ENCODE data around the gene STAG3.
"Not testable (repeated sequence)": the region's sequence is repeated elsewhere in the genome, so short reads cannot be mapped to it uniquely, and the experiment has no call there.

Gene STAG3

DNA sequence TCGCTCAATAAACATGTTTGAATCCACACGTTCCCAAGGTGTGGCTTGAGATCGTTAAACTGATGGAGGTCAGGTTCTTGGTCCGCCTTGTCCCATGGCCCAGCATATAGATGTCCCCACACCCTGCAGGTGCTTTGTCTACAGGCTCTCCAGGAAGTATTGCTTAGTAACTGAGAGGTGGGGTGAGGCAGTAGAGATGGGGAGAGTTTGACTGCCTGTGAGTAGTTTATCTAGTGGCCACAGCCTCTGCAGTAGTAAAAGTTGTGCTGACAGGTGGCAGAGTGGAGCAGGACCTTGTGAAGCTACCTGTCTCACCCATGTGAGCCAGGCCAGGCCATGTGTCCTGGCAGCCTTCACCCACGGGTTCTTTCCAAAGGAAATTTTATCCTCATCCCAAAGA lies 36.6 kb downstream of the STAG3 start:
- not testable (repeated sequence) for DNase-seq (ENCODE audit: low read depth)

DNA sequence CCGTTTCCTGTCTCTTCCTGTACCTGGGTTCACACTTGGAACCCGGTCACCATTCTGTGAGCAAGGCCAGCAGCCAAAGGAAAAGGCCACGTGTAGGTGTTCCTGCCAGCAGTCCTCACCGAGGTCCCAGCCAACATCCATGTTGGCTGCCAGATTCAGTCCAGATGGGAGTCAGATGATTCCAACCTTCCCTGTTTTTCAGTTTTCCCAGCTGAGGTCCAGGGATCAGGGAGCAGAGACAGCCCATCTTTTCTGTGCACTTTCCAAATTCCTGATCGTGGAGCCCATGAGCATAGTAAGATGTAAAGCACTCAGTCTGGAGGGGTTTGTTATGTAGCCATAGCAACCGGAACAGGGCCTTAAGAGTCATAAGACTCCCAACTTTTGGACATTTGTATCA lies 38.2 kb downstream of the STAG3 start:
- no peak for DNase-seq (ENCODE audit: low read depth)

- DNase-seq (ENCODE audit: low read depth) = peak; percentile 0
Observed at GRCh38 chr7:100217934-100218333, 40.2 kb downstream of the STAG3 start.

DNA sequence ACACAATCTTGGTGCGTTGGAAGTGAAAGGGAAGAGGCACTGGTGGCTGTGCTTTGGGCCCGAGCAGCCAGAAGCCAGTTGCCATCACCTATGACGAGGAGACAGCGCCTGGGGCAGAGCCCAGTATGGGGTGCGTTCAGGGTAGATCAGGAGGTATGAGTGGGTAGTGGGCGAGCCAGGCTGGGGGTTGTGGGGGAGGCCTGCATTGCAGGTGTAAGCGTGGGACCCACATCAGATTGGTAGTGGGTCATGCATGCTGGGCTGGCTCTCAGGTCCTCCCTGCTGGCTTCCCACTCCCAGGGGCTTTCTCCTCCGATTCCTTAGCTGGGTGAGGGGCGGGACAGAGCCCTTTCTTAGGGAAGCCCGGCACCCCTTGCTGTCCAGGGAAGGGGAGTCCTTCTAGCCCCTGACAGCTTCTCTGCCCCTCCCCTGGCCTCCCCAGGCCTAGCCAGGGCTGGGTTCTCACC lies 41.6 kb downstream of the STAG3 start:
- no peak for DNase-seq (ENCODE audit: low read depth)

GRCh38 chr7:100219801-100220585 lies 42.3 kb downstream of the STAG3 start, which contains the start of gene PVRIG:
Gene PVRIG, plus strand, starts transcription at chr7:100219949. Its CDS starts 22 bp downstream, at chr7:100219971.
- not testable (repeated sequence) for DNase-seq (ENCODE audit: low read depth)

- DNase-seq (ENCODE audit: low read depth) = no peak
Observed at GRCh38 chr7:100220586-100221230, 43.0 kb downstream of the STAG3 start.

DNA sequence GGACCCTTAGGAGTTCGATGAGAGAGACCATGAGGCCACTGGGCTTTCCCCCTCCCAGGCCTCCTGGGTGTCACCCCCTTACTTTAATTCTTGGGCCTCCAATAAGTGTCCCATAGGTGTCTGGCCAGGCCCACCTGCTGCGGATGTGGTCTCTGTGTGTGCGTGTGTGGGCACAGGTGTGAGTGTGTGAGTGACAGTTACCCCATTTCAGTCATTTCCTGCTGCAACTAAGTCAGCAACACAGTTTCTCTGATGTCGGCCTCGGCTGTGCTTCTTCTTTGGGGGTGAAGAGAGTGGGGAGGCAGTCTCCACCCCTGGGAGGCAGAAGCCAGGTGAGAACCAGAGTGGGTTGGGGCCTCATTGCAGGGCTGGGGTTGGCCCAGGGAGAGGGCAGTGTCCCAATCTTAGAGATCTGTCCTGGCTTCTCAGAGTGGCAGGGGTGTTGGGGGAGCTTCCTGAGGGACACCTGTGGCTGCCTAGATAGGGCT lies 43.6 kb downstream of the STAG3 start:
- DNase-seq (ENCODE audit: low read depth) = no peak

- no peak for DNase-seq (ENCODE audit: low read depth)
Observed at GRCh38 chr7:100221767-100222444, 44.2 kb downstream of the STAG3 start.

- no peak for DNase-seq (ENCODE audit: low read depth)
Observed at GRCh38 chr7:100222445-100223132, 44.9 kb downstream of the STAG3 start.

DNA sequence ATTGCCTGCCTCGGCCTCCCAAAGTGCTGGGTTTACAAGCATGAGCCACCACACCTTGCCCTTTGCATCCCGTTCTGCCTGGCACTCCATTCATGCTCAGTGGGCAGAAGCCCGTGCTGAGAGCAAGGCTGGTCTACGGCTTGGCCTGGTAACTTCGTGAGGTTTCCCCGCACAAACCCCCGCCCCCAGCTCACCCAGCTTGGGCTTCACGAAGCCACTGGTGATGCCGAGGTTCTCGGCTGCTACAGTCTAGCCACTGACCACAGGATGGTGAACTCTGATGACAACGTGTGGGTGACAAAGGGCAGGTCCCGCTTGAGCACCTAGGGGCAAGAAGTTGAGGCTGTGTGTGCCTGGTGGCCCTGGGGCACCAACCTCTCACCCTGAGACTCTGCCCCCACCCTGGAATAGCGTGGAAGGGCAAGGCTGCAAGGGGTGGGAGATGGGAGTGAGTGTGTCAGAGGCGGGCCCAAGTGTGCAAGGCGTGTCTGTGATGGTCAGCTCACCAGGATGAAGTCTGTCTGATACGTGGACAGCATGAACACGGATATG lies 45.7 kb downstream of the STAG3 start:
- DNase-seq (ENCODE audit: low read depth) = not testable (repeated sequence)

DNA sequence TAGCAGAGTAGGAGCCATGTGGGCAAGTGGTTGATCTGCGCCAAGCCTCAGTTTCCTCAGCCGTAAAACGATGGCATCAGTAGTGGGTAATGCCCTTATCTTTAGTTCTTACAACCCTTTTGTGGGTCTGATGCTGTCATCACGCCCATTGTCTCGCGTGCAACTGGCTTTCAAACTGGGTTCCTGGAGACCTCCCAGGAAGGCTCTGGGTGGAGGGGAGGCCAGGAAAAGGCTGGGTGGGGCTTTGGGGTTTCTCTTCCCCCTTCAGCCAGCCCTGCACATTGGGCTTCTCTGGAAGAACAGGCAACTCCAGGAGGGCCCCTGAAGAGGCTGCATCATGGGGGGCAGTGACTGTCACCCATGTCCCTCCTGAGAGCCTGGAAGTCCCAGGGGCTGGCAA lies 47.2 kb downstream of the STAG3 start:
- DNase-seq (ENCODE audit: low read depth) = not testable (repeated sequence)

DNA sequence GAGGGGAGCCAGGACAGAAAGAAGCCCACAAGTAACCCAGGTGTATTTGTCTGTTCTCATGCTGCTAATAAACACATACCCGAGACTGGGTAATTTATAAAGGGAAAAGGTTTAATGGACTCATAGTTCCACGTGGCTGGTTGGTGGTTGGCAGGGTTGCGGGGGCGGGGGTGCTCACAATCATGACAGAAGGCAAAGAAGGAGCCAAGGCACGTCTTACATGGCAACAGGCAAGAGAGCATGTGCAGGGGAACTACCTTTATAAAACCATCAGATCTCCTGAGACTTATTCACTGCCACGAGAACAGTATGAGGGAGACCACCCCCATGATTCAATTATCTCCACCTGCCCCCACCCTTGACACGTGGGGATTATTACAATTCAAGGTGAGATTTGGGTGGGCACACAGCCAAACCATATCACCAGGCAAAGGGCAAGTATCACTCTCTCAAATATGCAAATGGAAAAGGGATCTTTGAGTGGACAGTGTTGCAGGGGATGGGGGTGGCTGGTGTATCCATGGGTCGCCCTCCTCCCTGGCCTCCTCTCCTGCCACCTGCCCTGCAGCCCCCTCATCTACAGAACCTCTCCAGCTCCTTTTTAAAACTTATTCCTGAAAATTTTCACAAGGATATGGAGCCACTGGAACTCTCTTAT lies 57.1 kb downstream of the STAG3 start:
- DNase-seq (ENCODE audit: low read depth) = not testable (repeated sequence)

GRCh38 chr7:100239975-100240374 lies 62.3 kb downstream of the STAG3 start:
- DNase-seq (ENCODE audit: low read depth) = not testable (repeated sequence)

DNA sequence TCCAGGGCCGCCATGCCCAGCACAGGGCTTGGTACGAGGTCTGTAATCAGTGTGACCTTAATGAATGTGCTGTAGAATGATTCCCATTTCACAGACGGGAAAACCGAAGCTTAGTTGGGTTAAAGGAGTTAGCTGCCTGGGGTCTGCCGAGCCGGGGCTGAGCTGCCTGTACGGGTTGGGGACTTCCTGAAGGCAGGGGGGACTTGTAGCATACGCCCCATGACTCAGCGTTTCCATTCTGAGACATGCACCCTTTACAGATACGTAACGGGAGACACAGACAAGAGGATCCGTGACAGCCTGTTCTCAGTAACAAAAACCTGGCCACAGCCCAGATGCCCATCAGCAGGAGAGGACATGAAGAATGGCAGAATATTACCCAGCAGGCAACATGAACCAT lies 65.7 kb downstream of the STAG3 start:
- DNase-seq (ENCODE audit: low read depth) = not testable (repeated sequence)

DNA sequence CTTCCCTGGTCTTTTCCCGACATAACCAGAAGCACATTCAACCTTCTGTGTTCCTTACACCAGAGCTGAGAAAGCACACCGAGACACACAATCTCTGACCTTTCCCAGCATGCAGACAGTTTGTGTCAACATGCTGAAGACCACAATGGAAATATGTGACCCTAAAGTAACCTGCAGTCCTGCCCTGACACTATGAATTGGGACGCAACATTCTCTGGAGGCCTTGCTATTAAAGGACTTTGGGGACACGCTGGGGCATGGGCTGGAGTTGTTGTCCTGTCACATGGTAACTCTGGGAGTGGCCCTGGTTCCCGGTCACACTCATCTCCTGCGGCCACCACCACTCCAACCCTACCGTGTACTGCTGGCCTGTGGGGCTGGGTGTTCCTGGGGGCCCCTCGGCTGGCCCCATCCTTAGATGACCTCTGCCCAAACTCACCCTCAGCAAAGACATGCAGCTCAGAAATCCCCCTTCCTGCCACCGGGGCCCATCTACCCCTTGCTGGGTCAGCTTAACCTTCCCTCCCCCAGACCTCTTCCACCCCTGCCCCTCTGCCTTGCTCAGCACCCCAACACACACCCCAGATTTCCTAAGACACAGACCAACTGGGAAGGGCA lies 67.4 kb downstream of the STAG3 start:
- DNase-seq (ENCODE audit: low read depth) = not testable (repeated sequence)

GRCh38 chr7:100246121-100246864 lies 68.6 kb downstream of the STAG3 start:
- not testable (repeated sequence) for DNase-seq (ENCODE audit: low read depth)

DNA sequence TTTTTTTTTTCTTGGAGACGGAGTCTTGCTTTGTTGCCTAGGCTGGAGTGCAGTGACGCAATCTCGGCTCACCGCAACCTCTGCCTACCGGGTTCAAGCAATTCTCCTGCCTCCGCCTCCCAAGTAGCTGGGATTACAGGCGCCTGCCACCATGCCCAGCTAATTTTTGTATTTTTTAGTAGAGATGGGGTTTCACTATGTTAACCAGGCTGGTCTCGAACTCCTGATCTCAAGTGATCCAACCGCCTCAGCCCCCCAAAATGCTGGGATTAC lies 69.1 kb downstream of the STAG3 start:
- DNase-seq (ENCODE audit: low read depth) = not testable (repeated sequence)

DNA sequence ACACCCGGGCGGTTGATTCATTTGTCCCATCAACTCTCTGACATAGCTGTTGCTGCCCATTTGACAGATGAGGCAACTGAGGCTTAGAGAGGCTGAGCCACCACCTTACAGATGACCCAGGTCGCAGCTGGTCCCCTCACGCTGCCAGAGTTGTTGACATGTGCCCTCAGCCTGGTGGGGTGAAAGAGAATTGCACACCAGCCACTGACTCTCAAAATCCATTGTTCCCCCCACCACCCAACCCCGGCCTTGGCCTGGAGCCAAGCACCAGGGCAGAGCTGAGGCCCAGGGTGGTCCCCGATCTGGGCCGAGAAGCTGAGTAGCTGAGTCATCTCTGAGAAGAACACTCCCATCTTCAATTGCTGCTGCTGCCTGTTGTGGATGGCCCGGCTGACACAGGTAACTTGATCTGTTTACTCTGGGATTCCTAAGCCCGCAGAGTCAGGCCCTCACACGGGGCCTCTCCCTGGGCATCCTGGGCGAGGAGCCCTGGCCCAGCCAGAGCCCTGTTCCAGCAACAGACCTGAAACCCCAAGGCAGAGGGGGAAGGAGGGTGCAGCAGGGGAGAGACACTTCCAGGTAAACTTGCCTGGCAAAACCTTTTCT lies 69.5 kb downstream of the STAG3 start:
- peak; percentile 3 for DNase-seq (ENCODE audit: low read depth)

DNA sequence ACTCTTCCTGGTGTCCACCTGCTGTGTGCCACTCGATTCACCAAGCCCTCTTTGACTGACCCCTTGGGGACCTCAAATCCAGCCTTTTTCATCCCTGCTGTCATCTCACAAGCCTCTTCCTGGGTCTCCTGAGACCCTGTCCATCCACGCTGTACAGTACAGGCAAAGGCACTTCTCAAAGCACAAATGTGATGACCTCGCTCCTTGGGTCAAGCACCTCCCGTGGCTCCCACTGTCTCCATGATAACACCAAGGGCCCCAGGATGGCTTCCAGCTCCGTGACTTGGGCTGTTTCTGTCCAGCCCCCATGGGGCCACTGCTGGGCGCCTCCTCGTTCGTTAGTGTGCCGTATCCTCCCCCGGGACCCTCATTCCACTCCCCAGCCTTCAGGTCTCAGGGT lies 70.8 kb downstream of the STAG3 start:
- no peak for DNase-seq (ENCODE audit: low read depth)

DNA sequence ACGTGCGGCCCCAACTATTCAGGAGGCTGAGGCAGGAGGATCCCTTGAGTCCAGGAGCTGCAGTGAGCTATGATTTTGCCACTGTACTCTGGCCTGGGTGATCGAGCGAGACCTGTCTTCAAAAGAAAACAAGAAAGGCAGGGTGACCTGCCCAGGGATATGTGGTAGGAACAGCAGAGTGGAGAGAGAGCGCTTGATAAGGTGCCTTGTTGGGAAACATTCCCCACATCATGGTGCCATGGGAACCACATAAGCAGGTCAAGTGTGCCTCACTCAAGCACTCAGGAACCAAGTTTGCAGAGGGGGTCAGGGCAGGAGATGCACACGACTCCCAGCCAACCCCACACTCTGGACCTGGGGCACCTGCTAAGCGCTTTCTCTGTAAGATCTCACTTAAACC lies 79.3 kb downstream of the STAG3 start:
- no peak for DNase-seq (ENCODE audit: low read depth)
